ENCODE results near the gene CRHR2.

GRCh38 chr7:30698481-30698880, 16.2 kb upstream of the CRHR2 start:
- TF ChIP-seq CTCF (conservative IDR thresholded peaks at IDR 0.05) (no peak), ZFX (IDR thresholded peaks at IDR 0.05) (no peak)

All from C4-2B (cell line).